Stimulated activated CD4-positive, alpha-beta T cell treated with anti-CD3 and anti-CD28 coated beads, Interleukin-2, amount 100 ng/mL, for 48 hours (primary cell): ENCODE measurements around the gene CDK9.

ENCODE experiments used
- DNase-seq, 2 donors: peaks; one replicate each; pipeline ENCODE4 v3.0.0-alpha.2; 2020

The CDK9 gene

GRCh38 chr9:127805620-127806019 lies 19.8 kb downstream of the CDK9 start:
- DNase-seq, result peak; percentile 39 to 40

GRCh38 chr9:127806871-127807270 lies 21.0 kb downstream of the CDK9 start:
- no peak for DNase-seq

- no peak for DNase-seq
These were observed 22.6 kb downstream of the CDK9 start for GRCh38 chr9:127808347-127809001.

- no peak for DNase-seq
These were observed 23.2 kb downstream of the CDK9 start for GRCh38 chr9:127809002-127809539.

GRCh38 chr9:127809540-127810377 lies 23.9 kb downstream of the CDK9 start:
- no peak for DNase-seq

GRCh38 chr9:127810378-127811187 lies 24.7 kb downstream of the CDK9 start:
- DNase-seq, result no peak

- DNase-seq, result no peak
These were observed 26.2 kb downstream of the CDK9 start for GRCh38 chr9:127812011-127812410.

GRCh38 chr9:127812936-127813675 lies 27.3 kb downstream of the CDK9 start:
- no peak for DNase-seq

GRCh38 chr9:127813686-127814226 lies 27.9 kb downstream of the CDK9 start:
- no peak for DNase-seq

GRCh38 chr9:127814619-127815511 lies 29.0 kb downstream of the CDK9 start:
- DNase-seq, result no peak

- no peak for DNase-seq
These were observed 29.9 kb downstream of the CDK9 start for GRCh38 chr9:127815512-127816361.

- no peak for DNase-seq
These were observed 30.5 kb downstream of the CDK9 start for GRCh38 chr9:127816362-127816725.

- DNase-seq, result no peak
These were observed 30.9 kb downstream of the CDK9 start for GRCh38 chr9:127816728-127817127.

- no peak for DNase-seq
These were observed 32.1 kb downstream of the CDK9 start for GRCh38 chr9:127817881-127818434.

GRCh38 chr9:127818574-127818973 lies 32.7 kb downstream of the CDK9 start:
- DNase-seq, result no peak

GRCh38 chr9:127822108-127822507 lies 36.3 kb downstream of the CDK9 start:
- no peak for DNase-seq

GRCh38 chr9:127825319-127826051 lies 39.7 kb downstream of the CDK9 start:
- DNase-seq, result no peak

- DNase-seq, result no peak
These were observed 40.5 kb downstream of the CDK9 start for GRCh38 chr9:127826253-127826913.
